GM12878 (cell line): ENCODE data around the gene GRIN2D.

Experiments
- EGR1 ChIP-seq, 2 experiments: IDR thresholded peaks; 1 replicate in 1 of 2; 2 replicates in 1 of 2; pipeline ENCODE4 v1.6.1; 2011 to 2012; ENCODE audit warnings: low read depth in 2 of 2, low read length in 2 of 2, borderline replicate concordance in 1 of 2, mild to moderate bottlenecking in 1 of 2, moderate library complexity in 1 of 2
- FOXK2 ChIP-seq: fragments of 450-650 bp; IDR thresholded peaks from 2 replicates; pipeline ENCODE4 v1.6.1; 2017; ENCODE audit warnings: mild to moderate bottlenecking, moderate library complexity
- MXI1 ChIP-seq: fragments of 150-350 bp; IDR thresholded peaks from 2 replicates; pipeline ENCODE4 v1.6.1; 2011; ENCODE audit warnings: low read depth, mild to moderate bottlenecking, inconsistent platforms, low read length, improper control_type of control experiment
- POLR2A ChIP-seq: IDR thresholded peaks from 2 replicates; pipeline ENCODE4 v1.6.1; 2011; ENCODE audit warnings: low read depth, mild to moderate bottlenecking, low read length
- TAF1 ChIP-seq: IDR thresholded peaks from 2 replicates; pipeline ENCODE4 v1.6.1; 2011; ENCODE audit warnings: mild to moderate bottlenecking, low read depth, low read length, borderline replicate concordance

DNA sequence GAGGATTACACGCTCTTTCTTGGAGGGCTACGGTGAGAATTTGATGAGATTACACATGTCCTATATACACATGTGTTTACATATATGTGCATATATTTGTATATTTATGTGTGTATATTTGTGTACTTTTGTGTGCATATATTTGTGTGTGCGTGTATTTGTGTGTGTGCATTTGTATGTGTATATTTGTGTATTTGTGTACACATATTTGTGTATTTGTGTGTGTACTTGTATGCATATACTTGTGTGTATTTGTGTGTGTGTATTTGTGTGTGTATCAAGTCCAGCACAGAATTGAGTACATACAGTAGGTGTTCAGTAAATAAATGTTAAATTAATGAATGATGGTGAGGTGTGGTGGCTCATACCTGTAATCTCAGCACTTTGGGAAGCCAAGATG, 31.6 kb upstream of the GRIN2D start:
- TF ChIP-seq POLR2A: no peak
- no peak for TF ChIP-seq EGR1 (IDR thresholded peaks at IDR 0.05; ENCODE audit: borderline replicate concordance in 1 of 2, low read depth in 2 of 2, low read length in 2 of 2)
- TF ChIP-seq TAF1: no peak
- TF ChIP-seq MXI1: no peak
- no peak for TF ChIP-seq FOXK2
